NCI-H2196 treated with DMSO at 0.1 percent for 48 hours (cell line): Measurements from ENCODE around the gene B4GALT5.
"Not testable (repeated sequence)": the region's sequence is repeated elsewhere in the genome, so short reads cannot be mapped to it uniquely, and the experiment has no call there.

Experiments
- DNase-seq: peaks from one replicate; lab custom pipeline; 2025; ENCODE audit not compliant: unreplicated experiment; lab: John Stamatoyannopoulos, UW

B4GALT5 gene

DNA sequence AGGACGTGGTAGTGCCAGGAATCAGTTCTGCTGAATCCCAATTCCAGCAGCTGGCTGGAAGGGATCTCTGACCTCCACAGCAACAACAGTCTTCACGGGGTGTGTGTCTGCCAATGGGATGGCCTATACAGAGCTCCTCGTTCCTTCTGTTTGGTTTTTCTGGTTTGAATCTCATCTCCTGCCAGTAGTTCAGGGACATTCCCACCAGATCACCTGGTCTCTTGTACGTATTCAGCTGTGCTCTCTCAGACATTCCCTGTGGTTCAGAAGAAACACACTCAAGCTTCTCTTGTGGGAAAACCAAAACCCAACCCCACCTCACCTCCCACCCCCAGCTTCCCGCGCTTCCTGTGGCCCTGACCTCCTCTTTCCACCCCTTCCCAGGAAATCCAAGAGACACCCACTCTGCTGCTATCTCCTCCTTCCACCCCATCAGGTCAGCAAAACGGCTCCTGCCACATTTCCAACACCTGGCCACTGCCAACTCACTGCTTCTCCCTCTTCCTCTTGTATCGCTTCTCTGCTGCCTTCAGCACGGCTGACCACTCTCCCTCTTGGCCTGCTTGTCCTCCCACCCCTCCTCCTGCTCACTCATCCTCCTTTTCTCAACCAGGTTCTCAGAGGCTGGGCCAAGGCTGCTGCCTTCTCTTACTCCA, 82.5 kb downstream of the B4GALT5 start:
- DNase-seq: no peak

- DNase-seq: no peak
Measured at GRCh38 chr20:49630396-49630951, 83.2 kb downstream of the B4GALT5 start.

GRCh38 chr20:49629606-49630005, 84.1 kb downstream of the B4GALT5 start:
- no peak for DNase-seq

DNA sequence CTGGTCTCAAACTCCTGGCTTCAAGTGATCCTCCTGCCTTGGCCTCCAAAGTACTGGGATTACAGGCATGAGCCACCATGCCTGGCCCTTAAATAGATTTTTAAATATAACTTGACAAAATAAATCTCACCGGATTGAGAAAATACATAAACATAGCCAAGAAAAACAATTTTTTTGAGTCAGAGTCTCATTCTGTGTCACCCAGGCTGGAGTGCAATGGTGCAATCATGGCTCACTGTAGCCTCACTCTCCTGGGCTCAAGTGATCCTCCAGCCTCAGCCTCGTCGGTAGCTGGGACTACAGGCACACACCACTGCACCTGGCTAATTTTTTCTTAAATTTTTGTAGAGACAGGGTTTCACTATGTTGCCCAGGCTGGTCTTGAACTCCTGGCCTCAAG, 85.4 kb downstream of the B4GALT5 start:
- not testable (repeated sequence) for DNase-seq

GRCh38 chr20:49627329-49627761, 86.3 kb downstream of the B4GALT5 start:
- no peak for DNase-seq

DNA sequence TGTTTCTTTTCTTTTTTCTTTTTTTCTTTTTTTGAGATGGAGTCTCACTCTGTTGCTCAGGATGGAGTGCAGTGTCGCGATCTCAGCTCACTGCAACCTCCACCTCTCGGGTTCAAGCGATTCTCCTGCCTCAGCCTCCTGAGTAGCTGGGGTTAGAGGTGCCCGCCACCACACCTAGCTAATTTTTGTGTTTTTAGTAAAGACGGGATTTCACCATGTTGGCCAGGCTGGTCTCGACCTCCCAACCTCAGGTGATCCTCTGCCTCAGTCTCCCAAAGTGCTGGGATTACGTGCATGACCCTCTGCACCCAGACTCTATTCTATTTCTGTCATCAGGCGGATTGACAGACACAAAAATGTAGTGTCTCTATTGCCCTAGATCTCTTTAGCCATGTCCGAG, 88.7 kb downstream of the B4GALT5 start:
- not testable (repeated sequence) for DNase-seq

DNA sequence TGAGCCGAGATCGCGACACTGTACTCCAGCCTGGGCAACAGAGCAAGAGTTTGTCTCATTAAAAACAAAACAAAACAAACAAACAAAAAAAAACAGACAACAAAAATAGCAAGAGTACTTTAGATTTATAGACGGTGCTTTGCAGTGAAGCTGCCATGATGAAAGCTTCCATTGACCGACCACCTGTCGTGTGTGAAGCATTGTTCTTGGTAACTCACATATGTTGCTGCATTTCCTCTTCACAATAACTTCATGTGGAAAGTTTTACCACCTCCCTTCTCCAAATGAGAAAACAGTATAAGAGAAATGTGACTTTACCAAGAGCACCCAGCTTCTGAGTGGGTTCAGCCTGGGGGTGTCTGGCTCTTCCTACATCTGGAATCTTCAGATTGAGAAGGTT, 89.4 kb downstream of the B4GALT5 start:
- no peak for DNase-seq

DNA sequence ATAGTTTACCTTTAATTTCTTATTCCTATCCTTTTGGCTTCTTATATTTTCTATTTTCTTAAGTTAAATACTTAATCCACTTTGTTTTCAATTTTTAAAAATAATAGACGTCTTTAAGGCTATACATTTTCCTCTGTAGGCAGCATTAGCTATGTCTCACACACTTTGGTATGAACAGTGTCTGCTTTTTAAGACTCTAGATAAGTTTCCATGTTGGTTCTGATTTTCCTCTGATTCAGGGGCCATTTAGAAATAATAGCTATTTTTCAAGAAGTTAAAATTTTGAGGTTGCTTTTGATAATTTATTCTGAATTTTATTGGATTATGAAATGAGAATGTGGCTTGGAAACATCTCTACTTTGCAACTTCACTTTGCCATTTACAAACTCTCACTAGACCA, 91.4 kb downstream of the B4GALT5 start:
- DNase-seq: no peak

- no peak for DNase-seq
Measured at GRCh38 chr20:49620364-49621240, 93.1 kb downstream of the B4GALT5 start.

DNA sequence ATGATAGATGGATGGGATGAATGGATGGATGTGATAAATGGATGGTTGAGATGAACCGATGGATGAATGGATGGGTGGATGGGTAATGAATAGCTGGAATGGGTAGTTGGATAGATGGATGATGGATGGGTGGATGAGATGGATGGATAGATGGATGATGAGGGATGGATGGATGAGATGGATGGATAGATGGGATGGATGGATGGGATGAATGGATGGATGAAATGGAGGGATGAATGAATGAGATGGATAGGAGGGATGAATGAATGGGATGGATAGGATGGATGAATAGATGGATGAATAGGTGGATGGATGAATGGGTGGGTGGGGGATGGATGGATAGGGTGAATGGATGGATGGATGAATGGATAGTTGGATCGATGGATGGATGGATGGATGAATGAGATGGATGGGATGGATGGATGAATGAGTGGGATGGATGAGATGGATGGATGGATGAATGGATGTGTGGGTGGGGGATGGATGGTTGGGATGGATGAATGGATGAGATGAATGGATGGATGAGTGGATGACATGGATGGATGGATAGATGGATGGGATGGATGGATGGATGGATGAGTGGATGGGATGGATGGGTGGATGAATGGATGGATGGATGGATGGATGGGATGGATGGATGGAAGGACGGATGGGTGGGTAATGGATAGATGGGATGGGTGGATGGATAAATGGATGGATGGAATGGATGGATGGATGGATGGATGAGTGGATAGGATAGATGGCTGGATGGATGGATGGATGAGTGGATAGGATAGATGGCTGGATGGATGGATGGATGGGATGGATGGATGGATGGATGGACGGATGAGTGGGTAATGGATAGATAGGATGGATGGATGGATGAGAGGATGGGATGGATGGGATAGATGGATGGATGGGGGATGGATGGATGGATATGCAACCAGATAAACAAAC, 94.3 kb downstream of the B4GALT5 start:
- no peak for DNase-seq

GRCh38 chr20:49618289-49618688, 95.4 kb downstream of the B4GALT5 start:
- no peak for DNase-seq

- DNase-seq: not testable (repeated sequence)
Measured at GRCh38 chr20:49617394-49617793, 96.3 kb downstream of the B4GALT5 start.

DNA sequence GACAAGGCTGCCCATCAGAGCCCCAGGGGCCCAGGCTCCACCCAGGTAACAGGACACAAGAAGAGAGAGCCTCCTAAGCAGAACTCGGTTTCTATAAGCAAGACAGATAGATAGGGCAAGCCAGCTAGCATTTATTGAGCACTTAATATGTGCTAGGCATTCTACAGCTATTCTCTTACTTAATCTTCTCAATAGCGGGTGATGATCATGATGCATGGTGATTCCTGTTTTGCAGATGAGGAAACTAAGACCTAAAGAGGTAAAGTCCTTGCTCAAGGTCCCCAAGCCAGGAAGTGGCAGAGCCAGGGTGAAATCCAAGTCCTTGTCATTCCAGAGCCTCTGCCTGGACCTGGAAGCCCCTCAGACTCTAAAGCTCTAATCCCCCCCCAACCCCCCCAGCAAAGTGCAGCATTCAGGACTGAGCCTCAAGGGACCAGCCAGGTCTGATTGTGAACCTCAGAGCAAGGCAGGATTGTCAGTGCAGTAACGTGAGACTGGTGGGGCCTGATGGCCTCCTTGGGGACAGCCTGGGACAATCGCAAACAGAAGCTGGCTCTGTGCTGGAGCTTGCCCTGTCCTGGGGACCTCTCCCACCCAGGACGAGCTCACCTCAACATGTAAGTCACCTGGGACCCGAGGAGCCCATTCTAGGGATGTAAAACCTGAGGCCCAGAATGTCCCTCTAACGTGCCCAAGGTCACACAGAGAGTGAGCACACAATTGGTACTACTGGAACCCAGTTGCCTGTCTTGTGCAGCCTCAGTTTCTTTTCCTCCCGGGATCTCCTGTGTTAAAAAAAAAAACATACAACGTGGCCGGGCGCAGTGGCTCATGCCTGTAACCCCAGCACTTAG, 97.3 kb downstream of the B4GALT5 start:
- no peak for DNase-seq

DNA sequence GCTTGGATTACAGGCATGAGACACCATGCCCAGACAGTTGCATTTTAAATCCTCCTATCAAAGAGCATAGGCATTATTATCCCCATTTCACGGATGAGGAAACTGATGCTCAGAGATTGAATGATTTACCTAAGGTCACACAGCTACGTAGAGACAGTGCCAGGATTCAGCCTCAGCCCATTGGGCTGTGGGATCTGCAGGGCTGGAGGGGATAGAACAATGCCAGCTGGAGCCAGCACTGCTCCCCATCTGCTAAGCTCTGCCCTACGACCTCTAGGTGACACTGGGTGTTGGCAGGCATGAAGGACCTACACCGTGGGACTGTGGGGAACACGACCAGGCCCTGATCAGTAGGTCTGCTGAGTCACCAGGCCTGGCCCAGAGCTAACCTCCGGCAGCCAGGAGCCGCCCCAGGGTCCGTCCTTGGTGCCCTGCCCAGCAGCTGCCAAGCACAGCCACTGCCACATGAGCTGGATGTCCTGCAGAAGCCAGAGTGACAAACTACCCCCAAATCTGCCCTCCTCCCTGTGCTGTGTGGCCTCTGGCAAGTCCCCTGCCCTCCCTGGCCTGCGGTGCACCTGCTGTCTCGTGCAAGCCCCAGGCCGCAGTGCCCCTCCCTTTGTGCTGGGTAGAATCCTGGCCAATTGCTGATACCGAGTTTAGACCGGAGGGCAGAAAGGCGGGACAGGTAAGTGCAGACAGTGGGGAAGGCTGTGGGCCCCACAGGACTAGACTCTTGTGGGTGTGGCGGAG, 98.1 kb downstream of the B4GALT5 start:
- DNase-seq: no peak

DNA sequence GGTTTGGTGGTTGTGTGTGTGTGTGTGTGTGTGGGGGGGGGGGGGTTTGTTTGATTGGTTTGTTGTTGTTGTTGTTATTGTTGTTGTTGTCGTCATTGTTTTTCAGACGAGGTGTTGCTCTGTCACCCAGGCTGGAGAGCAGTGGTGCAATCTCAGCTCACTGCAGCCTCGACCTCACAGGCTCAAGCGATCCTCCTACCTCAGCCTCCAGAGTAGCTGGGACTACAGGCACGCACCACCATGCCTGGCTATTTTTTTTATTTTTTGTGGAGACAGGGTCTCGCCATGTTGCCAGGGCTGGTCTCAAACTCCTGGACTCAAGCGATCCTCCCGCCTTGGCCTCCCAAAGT, 98.7 kb downstream of the B4GALT5 start:
- DNase-seq: not testable (repeated sequence)

- DNase-seq: no peak
Measured at GRCh38 chr20:49614338-49615050, 99.2 kb downstream of the B4GALT5 start.

GRCh38 chr20:49612127-49612738, 101.4 kb downstream of the B4GALT5 start:
- no peak for DNase-seq

DNA sequence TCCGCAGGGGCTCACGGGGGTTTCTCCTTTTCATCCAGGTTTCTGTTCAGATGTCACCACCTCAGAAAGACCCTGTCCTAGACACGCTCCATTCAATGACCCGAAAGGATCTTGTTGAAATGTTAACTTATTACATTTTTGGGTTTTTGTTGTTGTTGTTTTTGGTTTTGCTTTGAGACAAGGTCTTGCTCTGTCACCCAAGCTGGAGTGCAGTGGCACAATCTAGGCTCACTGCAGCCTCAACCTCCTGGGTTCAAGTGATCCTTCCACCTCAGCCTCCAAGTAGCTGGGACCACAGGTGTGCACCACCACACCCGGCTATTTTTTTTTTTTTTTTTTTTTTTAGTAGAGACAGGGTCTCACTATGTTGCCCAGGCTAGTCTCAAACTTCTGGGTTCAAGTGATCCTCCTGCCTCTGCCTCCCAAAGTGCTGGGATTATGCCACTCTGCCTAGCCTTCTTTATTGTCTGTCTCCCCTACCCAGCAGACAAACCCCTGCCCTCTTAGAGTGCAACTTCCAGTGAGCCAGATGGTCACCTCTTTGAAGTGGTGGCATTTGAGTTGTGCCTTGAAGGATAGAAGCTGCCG, 102.0 kb downstream of the B4GALT5 start:
- not testable (repeated sequence) for DNase-seq
